HG03575 (cell line): ENCODE measurements around the gene CEP78.
"Not testable (repeated sequence)": the region's sequence is repeated elsewhere in the genome, so short reads cannot be mapped to it uniquely, and the experiment has no call there.

Source experiments
- ATAC-seq: cut with Tn5 transposase; IDR thresholded peaks from one replicate; pipeline ENCODE4 v1.9.1; 2021; ENCODE audit not compliant: unreplicated experiment, insufficient number of reproducible peaks, low FRiP score; ENCODE audit errors: extremely low read depth

The CEP78 gene

GRCh38 chr9:78235762-78236550 lies at the start of gene CEP78:
TSS of gene CEP78 (plus strand) at chr9:78236075. CDS start at chr9:78236351, 276 bp downstream.
- ATAC-seq = peak; percentile 90

- ATAC-seq = no peak
These were observed 48.0 kb upstream of the CEP78 start for GRCh38 chr9:78187763-78188484.

- ATAC-seq = no peak
These were observed 47.3 kb upstream of the CEP78 start for GRCh38 chr9:78188594-78188993.

- no peak for ATAC-seq
These were observed 46.9 kb upstream of the CEP78 start for GRCh38 chr9:78189001-78189400.

GRCh38 chr9:78189461-78189860 lies 46.4 kb upstream of the CEP78 start:
- no peak for ATAC-seq

- ATAC-seq = no peak
These were observed 43.9 kb upstream of the CEP78 start for GRCh38 chr9:78191931-78192330.

- ATAC-seq = no peak
These were observed 39.6 kb upstream of the CEP78 start for GRCh38 chr9:78196258-78196657.

- not testable (repeated sequence) for ATAC-seq
These were observed 34.6 kb upstream of the CEP78 start for GRCh38 chr9:78201158-78201777.

GRCh38 chr9:78207319-78207718 lies 28.6 kb upstream of the CEP78 start:
- no peak for ATAC-seq

- ATAC-seq = no peak
These were observed 28.0 kb upstream of the CEP78 start for GRCh38 chr9:78207901-78208300.

GRCh38 chr9:78209127-78209526 lies 26.7 kb upstream of the CEP78 start:
- no peak for ATAC-seq

GRCh38 chr9:78210841-78211301 lies 25.0 kb upstream of the CEP78 start:
- ATAC-seq = peak; percentile 84

- no peak for ATAC-seq
These were observed 23.0 kb upstream of the CEP78 start for GRCh38 chr9:78212868-78213267.

- ATAC-seq = no peak
These were observed 22.2 kb upstream of the CEP78 start for GRCh38 chr9:78213712-78214111.

GRCh38 chr9:78214492-78214891 lies 21.4 kb upstream of the CEP78 start:
- ATAC-seq = no peak

GRCh38 chr9:78215706-78216105 lies 20.2 kb upstream of the CEP78 start:
- ATAC-seq = no peak

GRCh38 chr9:78218890-78219289 lies 17.0 kb upstream of the CEP78 start:
- ATAC-seq = no peak

- ATAC-seq = no peak
These were observed 14.4 kb upstream of the CEP78 start for GRCh38 chr9:78221425-78221824.

GRCh38 chr9:78221841-78222240 lies 14.0 kb upstream of the CEP78 start:
- ATAC-seq = not testable (repeated sequence)

- ATAC-seq = no peak
These were observed 5.1 kb upstream of the CEP78 start for GRCh38 chr9:78230761-78231160.
